ENCODE results near the gene MPHOSPH8.

The MPHOSPH8 gene, protein sequence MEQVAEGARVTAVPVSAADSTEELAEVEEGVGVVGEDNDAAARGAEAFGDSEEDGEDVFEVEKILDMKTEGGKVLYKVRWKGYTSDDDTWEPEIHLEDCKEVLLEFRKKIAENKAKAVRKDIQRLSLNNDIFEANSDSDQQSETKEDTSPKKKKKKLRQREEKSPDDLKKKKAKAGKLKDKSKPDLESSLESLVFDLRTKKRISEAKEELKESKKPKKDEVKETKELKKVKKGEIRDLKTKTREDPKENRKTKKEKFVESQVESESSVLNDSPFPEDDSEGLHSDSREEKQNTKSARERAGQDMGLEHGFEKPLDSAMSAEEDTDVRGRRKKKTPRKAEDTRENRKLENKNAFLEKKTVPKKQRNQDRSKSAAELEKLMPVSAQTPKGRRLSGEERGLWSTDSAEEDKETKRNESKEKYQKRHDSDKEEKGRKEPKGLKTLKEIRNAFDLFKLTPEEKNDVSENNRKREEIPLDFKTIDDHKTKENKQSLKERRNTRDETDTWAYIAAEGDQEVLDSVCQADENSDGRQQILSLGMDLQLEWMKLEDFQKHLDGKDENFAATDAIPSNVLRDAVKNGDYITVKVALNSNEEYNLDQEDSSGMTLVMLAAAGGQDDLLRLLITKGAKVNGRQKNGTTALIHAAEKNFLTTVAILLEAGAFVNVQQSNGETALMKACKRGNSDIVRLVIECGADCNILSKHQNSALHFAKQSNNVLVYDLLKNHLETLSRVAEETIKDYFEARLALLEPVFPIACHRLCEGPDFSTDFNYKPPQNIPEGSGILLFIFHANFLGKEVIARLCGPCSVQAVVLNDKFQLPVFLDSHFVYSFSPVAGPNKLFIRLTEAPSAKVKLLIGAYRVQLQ

DNA sequence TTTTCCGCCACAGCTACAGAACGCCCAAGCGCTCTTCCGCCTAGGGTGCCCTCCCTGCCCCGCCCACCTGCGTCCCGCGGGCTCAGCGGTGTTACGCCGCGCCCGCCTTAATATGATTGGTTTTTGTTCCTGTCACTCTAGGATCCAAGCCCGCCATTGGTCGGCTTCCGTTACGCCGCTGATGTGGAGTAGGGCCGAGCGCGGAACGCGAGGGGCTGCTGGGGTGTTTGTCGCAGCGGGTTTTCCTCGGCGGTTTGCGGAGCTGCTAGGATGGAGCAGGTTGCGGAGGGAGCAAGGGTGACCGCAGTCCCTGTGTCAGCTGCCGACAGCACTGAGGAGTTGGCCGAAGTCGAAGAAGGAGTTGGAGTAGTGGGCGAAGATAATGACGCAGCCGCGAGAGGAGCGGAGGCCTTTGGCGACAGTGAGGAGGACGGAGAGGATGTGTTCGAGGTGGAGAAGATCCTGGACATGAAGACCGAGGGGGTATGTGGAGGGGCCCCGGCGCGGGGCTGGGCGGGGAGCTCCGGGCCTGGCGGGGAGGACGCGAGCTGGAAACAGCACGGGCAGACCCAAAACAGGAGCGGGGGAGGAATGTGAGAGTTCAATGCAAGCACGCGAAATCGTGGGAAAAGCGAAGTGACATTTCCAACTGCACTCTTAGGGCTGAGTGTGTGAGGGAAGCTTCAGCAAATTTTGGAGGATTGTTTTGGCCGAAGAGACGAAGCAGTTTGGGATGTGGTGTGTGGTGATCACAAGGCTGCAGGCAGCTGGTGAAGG is at the start of gene MPHOSPH8:
Gene MPHOSPH8 (plus strand): TSS at position 181 of the 777 bp plus-strand sequence. CDS start 90 bp downstream, at position 271.
- peak; percentile 96 for DNase-seq

DNA sequence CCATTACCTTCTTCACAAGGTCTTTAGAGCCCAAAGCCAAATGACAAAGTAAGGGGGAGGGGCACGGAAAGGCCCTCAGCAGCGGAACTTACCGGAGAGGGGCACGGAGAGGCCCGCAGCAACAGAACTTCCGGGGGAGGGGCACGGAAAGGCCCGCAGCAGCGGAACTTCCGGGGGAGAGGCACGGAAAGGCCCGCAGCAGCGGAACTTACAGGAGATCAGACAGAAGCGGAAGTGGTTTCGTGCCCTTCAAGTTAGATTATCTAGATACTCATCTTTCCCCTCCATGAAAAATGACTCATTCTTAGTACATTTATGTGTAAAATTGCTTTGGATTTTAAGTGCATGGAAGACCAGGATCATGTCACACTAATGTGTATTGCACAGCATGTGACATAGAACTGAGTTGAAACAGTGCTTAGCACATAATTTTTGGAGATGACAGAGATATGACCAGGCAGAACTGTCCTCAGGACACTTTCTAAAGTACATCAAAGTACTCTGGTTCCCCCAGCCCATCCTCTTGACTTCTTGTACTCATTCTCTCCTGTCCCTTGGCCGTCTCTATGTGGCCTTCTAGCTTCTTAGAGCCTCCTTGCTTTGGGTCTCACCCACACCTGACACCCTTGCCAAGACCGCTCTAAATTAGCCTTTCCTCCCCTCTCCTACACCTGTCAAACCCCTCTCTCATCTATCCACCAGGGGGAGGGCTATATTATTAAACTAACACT is 46.4 kb upstream of the MPHOSPH8 start:
- peak; percentile 88 for DNase-seq

DNA sequence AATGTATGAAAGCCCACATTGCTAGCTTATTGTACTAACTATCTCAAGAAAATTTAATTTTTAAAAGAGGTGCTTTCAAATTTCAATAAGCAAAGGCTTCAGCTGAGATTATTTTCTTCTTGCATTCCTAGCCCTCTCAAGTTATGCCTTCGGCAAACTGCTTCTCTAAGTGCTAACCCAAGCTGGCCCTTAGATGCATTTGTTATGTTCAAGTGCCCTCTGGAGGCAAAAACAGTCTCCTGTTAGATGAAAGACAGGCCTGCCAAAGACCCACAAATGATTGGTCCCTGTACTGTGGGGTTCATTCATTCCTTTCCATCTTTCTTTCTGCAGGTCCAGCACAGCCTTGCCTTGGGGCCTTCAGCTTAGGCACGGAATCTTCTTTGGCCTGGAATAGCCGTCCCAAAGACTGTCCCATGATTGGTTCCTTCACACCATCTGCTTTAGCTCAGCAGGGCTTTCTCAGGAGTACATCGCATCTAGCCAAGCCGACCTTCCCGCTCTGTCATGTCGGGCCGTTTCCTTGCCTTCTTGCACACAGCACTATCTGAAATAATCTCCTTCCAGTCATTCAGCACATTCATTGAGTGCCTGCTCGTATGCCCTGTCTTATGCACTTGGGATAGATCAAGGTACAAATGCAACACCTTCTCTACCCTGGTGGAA is 45.7 kb upstream of the MPHOSPH8 start:
- DNase-seq, result peak; percentile 65

DNA sequence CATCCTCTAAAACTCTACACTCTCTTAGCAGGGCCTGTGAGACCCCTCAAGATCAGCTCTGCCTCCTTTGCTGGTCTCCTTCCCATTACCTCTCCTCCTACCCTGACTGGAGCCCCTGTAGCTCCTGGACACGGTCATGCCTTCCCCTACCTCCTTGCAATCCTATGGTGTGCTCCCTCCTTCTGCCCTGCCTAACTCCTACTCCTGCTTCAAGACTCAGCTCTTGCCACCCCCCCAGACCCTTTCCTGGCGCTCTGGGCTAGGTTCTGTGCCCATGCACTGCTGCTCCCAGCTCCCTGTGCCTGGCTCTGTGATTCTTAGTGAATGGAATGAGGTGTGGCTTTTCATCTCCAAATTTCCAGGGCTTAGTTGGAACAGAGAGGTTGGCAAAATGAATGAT is 44.1 kb upstream of the MPHOSPH8 start:
- DNase-seq, result no peak

DNA sequence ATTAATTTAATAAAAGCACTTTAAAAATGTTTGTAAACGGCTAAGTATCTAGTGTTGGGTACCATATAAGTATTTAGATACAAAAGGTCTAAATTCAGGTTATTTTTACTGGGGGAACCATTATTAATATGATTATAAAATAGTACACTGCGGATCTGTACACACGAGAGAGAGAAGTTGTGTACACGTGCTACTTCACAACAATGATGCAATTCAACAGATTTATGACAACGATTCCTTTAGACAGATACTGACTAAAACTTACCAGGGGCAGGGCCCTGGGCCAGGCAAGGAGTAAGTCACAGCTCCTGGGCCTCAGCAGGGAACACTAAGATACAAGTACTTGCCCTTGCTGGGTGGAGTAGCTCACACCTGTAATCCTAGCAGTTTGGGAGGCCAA is 43.0 kb upstream of the MPHOSPH8 start:
- no peak for DNase-seq

DNA sequence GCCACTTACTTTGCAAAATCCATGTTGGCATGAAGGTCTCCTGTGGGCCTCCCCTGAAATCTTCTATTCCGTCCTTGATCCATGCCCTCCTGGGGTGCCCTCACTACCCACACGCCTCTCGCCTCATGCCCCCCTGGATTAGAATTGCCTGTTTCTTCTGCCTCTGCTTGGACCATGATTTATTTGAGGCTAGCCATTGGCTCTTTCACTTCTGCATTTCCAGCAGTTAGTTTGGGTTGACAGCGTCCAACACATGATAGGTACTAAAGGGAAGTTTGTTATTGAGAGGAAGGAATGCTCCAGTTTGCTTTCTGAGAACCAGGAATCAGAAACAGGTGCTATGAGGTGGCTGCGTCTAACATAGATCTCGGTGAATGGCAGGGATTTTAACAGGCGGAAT is 41.6 kb upstream of the MPHOSPH8 start:
- no peak for DNase-seq

DNA sequence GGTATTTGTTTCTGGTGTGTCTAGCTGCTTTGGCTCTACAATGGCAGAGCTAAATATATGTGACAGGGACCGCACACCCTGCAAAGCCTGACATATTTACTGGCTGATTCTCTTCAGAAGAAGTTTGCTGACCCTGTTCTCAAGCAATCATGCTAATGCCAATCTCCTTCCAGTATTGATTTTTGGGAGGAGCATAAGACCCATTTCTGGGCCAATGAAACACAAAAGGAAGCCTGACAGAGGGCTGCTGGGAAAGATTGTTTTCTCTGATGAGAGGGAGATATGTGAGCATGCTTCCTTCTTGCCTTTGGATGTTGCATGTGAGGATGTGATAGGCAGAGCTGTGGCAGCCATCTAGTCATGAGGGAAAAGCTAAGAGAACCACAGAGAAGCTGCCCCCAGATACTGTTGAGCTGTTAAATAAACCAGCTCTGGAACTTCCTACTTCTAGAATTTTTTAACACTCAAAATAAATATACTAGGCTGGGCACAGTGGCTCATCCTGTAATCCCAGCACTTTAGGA is 40.7 kb upstream of the MPHOSPH8 start:
- DNase-seq, result no peak

DNA sequence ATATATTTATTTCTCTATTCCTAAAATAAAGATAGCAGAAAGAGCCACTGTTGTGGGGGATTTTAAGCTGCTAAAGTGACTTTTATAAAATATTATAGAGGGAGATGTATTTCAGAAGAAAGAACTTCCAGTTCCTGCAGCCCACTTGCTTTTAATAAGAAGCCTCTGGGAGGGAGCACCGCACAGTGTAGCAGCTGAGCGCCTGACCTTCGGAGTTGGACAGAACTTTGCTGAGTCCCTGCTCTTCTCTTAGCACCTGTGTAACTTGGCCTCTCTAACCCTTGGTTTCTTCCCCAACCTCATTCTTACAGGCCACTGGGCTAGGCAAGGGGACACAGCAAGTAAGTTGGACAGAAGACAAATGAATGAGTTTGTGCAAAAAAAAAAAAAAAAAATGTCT is 37.4 kb upstream of the MPHOSPH8 start:
- DNase-seq, result no peak

DNA sequence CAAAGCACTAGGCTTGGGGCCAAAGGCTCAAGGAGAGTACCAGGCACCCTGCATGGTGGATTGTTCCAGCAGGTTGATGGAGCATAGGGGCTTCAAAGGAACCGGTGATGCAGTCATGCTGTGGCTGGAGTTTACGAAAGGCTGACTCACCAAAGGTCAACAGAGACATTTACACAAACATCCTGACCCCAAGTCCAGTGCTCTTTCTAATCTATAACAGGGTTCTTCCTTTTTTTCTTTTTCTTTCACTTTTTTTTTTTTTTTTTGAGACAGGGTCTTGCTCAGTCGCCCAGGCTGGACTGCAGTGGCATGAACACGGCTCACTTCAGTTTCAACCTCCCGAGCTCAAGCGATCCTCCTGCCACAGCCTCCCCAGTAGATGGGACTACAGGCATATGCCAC is 36.5 kb upstream of the MPHOSPH8 start:
- DNase-seq, result no peak

DNA sequence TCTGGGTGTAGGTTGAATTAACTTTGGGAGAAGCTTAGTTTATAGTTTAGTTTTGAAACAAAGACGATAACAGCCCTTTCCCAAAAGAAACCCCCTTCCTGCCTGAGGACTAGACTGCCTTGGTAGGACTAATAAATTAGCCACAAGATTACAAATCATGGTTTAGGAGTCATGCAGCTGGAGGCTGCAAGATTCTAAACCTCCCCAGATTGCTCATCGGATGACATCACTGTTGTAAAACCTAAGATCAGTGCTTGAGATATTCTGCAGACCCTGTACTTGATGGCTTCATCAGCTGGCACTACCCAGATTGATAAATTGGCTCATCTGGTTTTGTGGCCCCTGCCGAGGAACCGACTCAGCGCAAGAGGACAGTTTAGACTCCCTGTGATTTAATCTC is 35.9 kb upstream of the MPHOSPH8 start:
- no peak for DNase-seq

DNA sequence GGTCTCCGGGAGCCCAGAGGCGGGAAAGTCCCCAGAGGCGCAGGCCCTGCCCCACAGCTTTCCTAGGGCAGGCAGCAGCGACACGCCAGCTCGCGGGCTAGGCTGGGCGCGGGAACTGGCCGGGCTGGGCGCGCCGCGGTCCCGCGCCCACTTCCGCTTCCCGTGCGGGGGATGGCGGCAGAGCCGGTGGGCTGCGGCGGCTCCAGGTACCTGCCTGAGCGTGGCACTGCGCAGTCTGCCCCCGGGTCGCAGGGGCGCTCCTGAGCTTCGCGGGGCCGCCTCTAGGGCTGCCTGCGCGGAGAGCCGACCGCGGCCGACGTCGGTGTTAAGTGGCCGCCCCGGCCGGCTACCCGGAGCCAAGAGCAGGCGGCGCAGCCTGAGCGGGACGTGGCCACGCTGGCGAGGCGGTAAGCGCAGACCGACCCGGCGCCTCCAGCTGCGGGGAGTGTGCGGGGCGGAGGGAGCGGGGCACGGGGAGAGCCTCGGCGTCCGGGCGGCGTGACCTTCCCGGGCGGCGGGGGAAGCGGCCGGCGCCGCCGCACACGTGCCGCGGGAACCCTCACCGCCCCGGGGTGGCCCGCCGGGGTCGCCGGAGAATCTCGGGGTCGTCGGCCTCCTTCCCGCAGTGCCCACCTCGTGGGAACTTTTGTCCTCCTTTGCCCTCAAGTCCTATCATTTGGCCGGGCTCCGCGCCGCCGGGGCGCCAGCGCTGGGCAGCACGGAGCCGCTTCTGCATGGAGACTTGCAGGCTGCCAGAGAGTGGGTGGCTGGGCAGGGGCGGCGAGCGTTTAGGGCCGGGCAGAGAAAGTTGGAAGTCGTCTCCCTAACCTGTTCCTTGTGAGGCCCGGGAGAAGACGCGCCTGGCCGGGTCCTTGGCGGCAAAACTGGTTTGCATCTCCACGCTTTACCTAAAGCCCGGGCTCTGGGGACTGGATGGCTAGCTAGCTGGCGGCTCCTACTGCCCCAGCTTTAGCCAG is 31.4 kb upstream of the MPHOSPH8 start:
- peak; percentile 38 for DNase-seq

DNA sequence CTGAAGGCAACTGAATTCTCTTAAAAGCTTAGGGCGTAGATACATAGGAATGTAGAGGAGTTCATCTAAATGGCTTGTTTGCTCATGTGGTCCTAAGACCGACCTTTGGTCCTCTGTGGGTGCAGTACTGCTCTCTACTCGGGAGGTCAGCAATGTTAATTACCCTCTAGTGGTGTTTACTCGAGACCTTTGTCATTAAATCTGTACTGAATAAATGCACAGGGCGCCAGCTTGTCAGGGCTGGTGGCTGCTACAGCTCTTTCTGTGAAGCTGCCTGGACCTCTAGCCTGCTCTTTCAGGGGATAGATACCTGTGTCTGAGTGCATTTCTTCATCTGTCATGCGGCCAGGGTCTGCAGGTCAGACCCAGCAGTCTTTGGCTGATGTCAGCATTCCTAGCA is 29.2 kb upstream of the MPHOSPH8 start:
- DNase-seq, result no peak

DNA sequence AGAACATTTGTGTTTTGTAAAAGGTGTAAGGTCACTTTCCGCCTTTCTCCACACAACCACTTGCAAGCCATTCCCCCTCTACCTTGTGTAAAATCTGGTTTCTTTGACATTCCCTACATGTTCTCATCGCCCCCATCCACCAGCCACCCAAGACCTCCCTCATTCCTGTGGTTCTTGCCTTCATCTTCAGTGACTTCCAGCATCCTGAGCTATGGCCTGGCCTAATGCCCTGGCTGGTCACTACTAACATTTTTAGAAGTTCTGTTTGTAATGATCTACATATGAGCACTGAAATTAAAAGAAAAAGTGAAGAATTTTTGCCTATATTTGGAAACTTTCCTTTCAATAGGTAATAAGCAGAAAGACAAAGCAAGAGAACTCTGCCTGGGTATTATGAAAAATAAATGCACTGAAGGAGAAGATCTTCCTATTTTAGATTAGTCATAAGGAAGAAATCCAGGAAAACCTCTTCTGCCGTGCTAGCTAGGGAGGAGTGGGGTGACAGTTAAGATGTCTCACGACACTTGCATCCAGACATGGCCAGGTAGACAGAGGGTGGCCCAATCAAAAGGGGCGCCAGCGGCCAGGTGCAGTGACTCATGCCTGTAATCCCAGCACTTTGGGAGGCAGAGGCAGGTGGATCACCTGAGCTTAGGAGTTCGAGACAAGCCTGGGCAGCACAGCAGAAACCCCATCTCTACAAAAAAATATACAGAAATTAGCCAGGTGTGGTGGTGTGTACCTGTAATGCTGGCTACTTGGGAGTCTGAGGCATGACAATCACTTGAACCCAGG is 28.1 kb upstream of the MPHOSPH8 start:
- no peak for DNase-seq

DNA sequence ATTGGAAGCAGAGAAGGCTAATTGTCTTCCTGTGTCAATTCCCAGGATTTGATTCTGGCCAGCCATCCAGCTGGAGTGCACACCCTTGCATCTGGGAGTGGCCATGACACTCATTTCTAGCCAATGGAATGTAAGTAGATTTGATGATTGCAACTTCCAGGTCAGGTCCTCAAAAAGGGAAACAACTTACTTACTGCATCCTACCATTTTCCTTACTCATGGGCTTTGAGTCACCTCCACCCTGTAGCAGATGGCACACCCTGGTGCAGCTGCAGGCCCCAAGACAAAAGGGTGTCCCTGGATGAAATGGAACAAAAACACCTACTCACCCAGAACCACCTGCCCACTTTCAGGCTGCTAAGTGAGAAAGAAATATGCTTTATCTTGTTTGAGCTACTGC is 27.3 kb upstream of the MPHOSPH8 start:
- DNase-seq, result no peak

DNA sequence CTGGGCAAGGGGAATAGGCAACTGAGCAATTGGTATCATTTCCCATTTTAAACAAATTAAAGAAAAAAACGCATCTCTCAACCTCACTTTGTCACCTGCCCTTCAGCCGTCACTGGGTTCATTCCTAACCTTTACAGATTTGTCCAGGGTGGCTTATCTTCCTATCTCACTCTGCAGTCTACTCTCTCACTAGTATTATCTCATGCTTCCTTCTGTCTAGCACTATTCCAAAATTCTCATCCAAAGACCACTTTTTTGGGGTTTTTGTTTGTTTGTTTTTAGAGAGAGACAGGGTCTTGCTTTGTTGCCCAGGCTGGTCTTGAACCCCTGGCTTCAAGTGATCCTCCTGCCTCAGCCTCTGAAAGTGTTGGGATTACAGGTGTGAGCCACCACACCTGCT is 26.7 kb upstream of the MPHOSPH8 start:
- no peak for DNase-seq

DNA sequence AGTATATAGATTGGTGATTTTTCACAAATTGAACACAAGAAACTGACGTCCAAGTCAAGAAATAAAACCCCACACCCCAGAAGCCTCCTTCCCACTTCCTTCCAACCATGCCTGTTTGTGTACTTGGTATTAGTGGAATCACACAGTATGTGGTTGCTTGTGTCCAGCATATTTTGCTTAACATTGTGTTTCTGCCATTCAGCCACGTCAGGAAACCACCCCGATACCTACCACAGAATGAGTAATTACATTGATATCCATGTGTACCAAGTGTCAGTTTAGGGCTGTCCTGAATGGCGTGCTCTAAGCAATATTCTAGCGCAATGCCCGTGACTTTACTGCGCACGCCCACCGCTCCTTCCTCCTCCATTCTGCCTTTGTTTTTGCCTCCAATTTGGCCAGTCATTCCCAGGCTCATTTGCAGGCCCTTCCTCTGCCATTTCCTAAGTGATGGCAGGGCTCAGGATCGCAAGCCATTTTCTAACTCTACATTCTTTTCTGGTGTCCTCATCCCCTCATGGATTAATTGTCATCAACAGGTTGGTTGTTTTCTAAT is 25.9 kb upstream of the MPHOSPH8 start:
- DNase-seq, result no peak

DNA sequence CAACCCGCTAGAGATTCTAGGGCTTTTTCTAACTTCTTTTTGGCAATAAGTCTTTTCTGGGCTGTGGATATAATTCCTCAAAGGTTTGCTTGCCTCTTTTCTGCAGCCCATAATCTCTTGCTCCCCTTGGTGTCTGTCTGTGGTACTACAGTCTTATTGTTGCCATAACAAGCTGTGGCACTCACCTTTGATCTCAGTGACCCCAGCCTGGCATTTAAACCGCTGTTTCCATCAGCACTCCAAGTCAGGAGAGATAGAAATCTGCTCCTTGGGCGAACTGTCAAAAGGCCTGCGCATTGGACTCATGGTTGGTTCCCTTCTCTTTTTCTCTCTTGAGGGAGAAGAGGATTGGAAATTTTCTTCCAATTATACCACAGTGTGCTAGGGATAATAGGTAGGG is 14.5 kb upstream of the MPHOSPH8 start:
- DNase-seq, result peak; percentile 31

DNA sequence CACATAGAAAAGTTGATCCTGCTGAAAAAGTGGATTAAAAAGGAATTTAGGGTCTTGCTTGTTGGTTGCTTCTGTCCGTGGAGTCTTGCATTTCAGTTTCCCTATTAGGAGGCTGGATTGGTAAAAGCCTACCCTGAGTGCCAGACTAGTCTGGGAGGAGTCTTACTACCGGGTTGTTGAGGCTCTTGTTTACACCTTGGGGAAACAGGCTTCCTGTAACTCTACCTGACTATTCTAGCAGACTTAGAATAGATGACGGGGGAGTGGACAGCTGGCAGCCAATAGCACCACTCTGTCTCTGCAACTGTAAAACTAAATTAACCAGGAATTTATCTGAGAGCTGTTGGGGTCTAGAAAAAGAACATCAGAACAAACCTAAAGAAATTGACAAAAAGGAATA is 11.3 kb upstream of the MPHOSPH8 start:
- no peak for DNase-seq

DNA sequence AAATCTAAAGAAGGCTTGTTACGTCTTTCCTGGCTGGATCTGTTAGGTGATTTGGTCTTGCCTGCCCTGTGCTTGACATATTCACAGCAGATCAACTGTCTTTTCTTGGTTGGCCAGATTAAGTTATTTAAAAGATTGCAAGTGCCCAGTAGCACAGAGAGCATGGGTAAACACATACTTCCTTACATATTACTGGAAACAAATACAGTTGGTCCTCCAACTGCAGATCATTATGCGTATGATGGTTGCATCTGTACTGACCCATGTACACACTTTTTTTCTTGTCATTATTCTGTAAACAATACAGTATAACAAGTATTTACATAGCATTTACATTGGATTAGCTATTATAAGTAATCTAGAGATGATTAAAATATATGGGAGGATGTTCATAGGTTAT is 9.2 kb upstream of the MPHOSPH8 start:
- no peak for DNase-seq
